Liver (tissue), 9 donors: Measurements from ENCODE around the gene GSE1. TPM values are rescaled to one million over a fixed set of nuclear protein-coding genes. Genes with fewer than 3 reads are reported as not detected.

Experiments used
- DNase-seq: peaks from one replicate; pipeline ENCODE4 v3.0.0-alpha.2; 2017; ENCODE audit warnings: low spot score
- H3K27ac ChIP-seq, 2 donors: one replicate each; pipeline ENCODE4 v1.7.0; 2013; ENCODE audit warnings: inconsistent platforms in 2 of 2, low read length in 2 of 2, control low read depth in 1 of 2, low read depth in 1 of 2, mild to moderate bottlenecking in 1 of 2
- H3K27me3 ChIP-seq, 4 donors: one replicate each; pipeline versions ENCODE4 v1.6.1 to v1.7.0; 2013; ENCODE audit warnings: low read length in 3 of 4, inconsistent platforms in 1 of 4, mild to moderate bottlenecking in 1 of 4, moderate library complexity in 1 of 4; ENCODE audit not compliant: control insufficient read depth in 4 of 4, insufficient read depth in 4 of 4
- H3K36me3 ChIP-seq, 4 donors: one replicate each; pipeline versions ENCODE4 v1.6.1 to v1.7.0; 2013; ENCODE audit warnings: low read length in 3 of 4, mild to moderate bottlenecking in 3 of 4, low read depth in 1 of 4, moderate library complexity in 1 of 4; ENCODE audit not compliant: control insufficient read depth in 4 of 4, insufficient read depth in 3 of 4
- H3K4me1 ChIP-seq, 4 donors: one replicate each; pipeline versions ENCODE4 v1.6.1 to v1.7.0; 2013; ENCODE audit warnings: low read length in 3 of 4, mild to moderate bottlenecking in 3 of 4, moderate library complexity in 1 of 4; ENCODE audit not compliant: control insufficient read depth in 4 of 4, insufficient read depth in 4 of 4
- H3K4me3 ChIP-seq, 3 donors: one replicate each; pipeline versions ENCODE4 v1.6.1 to v1.7.0; 2013; ENCODE audit warnings: low read length in 3 of 3, control low read depth in 1 of 3, low read depth in 1 of 3, mild to moderate bottlenecking in 1 of 3
- H3K9ac ChIP-seq, 2 donors: one replicate each; pipeline ENCODE4 v1.7.0; 2013; ENCODE audit warnings: low read length in 2 of 2, mild to moderate bottlenecking in 2 of 2, moderate library complexity in 2 of 2, control low read depth in 1 of 2, low read depth in 1 of 2
- H3K9me3 ChIP-seq, 4 donors: one replicate each; pipeline versions ENCODE4 v1.6.1 to v1.7.0; 2013; ENCODE audit warnings: low read length in 3 of 4; ENCODE audit not compliant: control insufficient read depth in 4 of 4
- ATF3 ChIP-seq: IDR thresholded peaks from 2 replicates; pipeline ENCODE4 v1.6.1; 2016; ENCODE audit warnings: antibody characterized with exemption
- CTCF ChIP-seq: fragments of 150-350 bp; IDR thresholded peaks from 2 replicates; pipeline ENCODE4 v1.5.1; 2017; ENCODE audit warnings: improper control_type of control experiment, low read depth, low read length; ENCODE audit not compliant: missing input control
- EGR1 ChIP-seq, 2 donors: IDR thresholded peaks; 2 replicates each; pipeline ENCODE4 v1.6.1; 2016 to 2018; ENCODE audit warnings: antibody characterized with exemption in 2 of 2, low read depth in 2 of 2
- FOXA1 ChIP-seq: IDR thresholded peaks from 2 replicates; pipeline ENCODE4 v1.6.1; 2016; ENCODE audit warnings: antibody characterized with exemption
- FOXA2 ChIP-seq: IDR thresholded peaks from 2 replicates; pipeline ENCODE4 v1.6.1; 2016; ENCODE audit warnings: antibody characterized with exemption
- GABPA ChIP-seq, 2 donors: IDR thresholded peaks in 1 of 2; conservative IDR thresholded peaks in 1 of 2; 2 replicates each; pipeline ENCODE4 v1.6.1; 2016; ENCODE audit warnings: antibody characterized with exemption in 2 of 2, mild to moderate bottlenecking in 1 of 2, moderate library complexity in 1 of 2
- HNF4A ChIP-seq, 2 donors: conservative IDR thresholded peaks; 2 replicates each; pipeline ENCODE4 v1.6.1; 2016; ENCODE audit warnings: antibody characterized with exemption in 2 of 2, mild to moderate bottlenecking in 2 of 2
- HNF4G ChIP-seq: IDR thresholded peaks from 2 replicates; pipeline ENCODE4 v1.6.1; 2016; ENCODE audit warnings: antibody characterized with exemption
- JUND ChIP-seq, 2 donors: IDR thresholded peaks; 2 replicates each; pipeline ENCODE4 v1.6.1; 2016; ENCODE audit warnings: antibody characterized with exemption in 2 of 2
- MAX ChIP-seq: IDR thresholded peaks from 2 replicates; pipeline ENCODE4 v1.6.1; 2016; ENCODE audit warnings: antibody characterized with exemption
- NR2F2 ChIP-seq: IDR thresholded peaks from 2 replicates; pipeline ENCODE4 v1.6.1; 2016; ENCODE audit warnings: antibody characterized with exemption
- RAD21 ChIP-seq, 2 donors: IDR thresholded peaks; 2 replicates each; pipeline ENCODE4 v1.6.1; 2016; ENCODE audit warnings: antibody characterized with exemption in 2 of 2, mild to moderate bottlenecking in 2 of 2
- REST ChIP-seq: IDR thresholded peaks from 2 replicates; pipeline ENCODE4 v1.6.1; 2016; ENCODE audit warnings: antibody characterized with exemption, mild to moderate bottlenecking
- RXRA ChIP-seq, 2 donors: IDR thresholded peaks; 2 replicates each; pipeline ENCODE4 v1.6.1; 2017 to 2018; ENCODE audit warnings: antibody characterized with exemption in 2 of 2, mild to moderate bottlenecking in 1 of 2
- SP1 ChIP-seq: IDR thresholded peaks from 2 replicates; pipeline ENCODE4 v1.6.1; 2018; ENCODE audit warnings: antibody characterized with exemption, mild to moderate bottlenecking
- TAF1 ChIP-seq: conservative IDR thresholded peaks from 2 replicates; pipeline ENCODE4 v1.6.1; 2016; ENCODE audit warnings: antibody characterized with exemption, mild to moderate bottlenecking
- YY1 ChIP-seq: IDR thresholded peaks from 2 replicates; pipeline ENCODE4 v1.6.1; 2016; ENCODE audit warnings: antibody characterized with exemption, mild to moderate bottlenecking
- ZBTB33 ChIP-seq: IDR thresholded peaks from 2 replicates; pipeline ENCODE4 v1.6.1; 2016; ENCODE audit warnings: antibody characterized with exemption
- WGBS: extraction: QIAGEN DNeasy Blood & Tissue Kit; methylation state at CpG from one replicate; pipeline ENCODE4 v1.1.7; 2013; 5-methylcytosine and 5-hydroxymethylcytosine counted together
- polyA plus RNA-seq, 2 donors: library from polyadenylated mRNA; stranded (reverse) in 1 of 2; unstranded in 1 of 2; fragments of 200-250 nt in 1 of 2; fragments of >200 nt in 1 of 2; fragmentation: Nextera tagmentation in 1 of 2; extraction: Ambion mirVana in 1 of 2; gene quantifications; one replicate each; pipeline versions ENCODE4 v1.2.1 to v1.2.3, GENCODE V29; 2013 to 2015
- total RNA-seq, 2 donors: library from RNA; depleted of rRNA; stranded (reverse); fragments of >200 nt; gene quantifications; one replicate each; pipeline ENCODE4 v1.2.3, GENCODE V29; 2014
- donor health status: healthy.
- donor health status: healthy.
- donor health status: healthy.
- donor health status: healthy.
- donor health status: healthy.

GSE1 gene
- total and polyA plus RNA-seq, 4 donors = 9.9 to 37.7 (median 25.2) TPM

- H3K36me3 ChIP-seq = no peaks in the 10 kb centered on the region
- H3K4me3 ChIP-seq = no peak overlapping the region
- H3K27ac ChIP-seq = no peak overlapping the region
- peaks cover 23 to 70% (median 44%) of the 10 kb centered on the region in 4 donors for H3K4me1 ChIP-seq
- 94% methylated on average over 28 of the region's 28 CpGs for WGBS
- no peaks in the 10 kb centered on the region for H3K27me3 ChIP-seq
- TF ChIP-seq NR2F2 (no peak), HNF4G (no peak), ZBTB33 (no peak), EGR1 (IDR thresholded peaks at IDR 0.05; ENCODE audit: low read depth in 2 of 2) (no peak), GABPA (IDR thresholded peaks at IDR 0.05 in 1 of 2, conservative IDR thresholded peaks at IDR 0.05 in 1 of 2) (no peak), RAD21 (IDR thresholded peaks at IDR 0.05) (no peak), HNF4A (conservative IDR thresholded peaks at IDR 0.05) (no peak), YY1 (no peak), MAX (no peak), ATF3 (no peak), SP1 (no peak), FOXA2 (no peak), CTCF (no peak), TAF1 (no peak), REST (no peak), RXRA (IDR thresholded peaks at IDR 0.05) (no peak), FOXA1 (no peak), JUND (IDR thresholded peaks at IDR 0.05) (no peak)
- no peak overlapping the region for H3K9ac ChIP-seq
- no peak for DNase-seq
- no peaks in the 10 kb centered on the region for H3K9me3 ChIP-seq
Measured at GRCh38 chr16:85619101-85619891, 6.2 kb downstream of the GSE1 start.
